ENCODE measurements around the gene UNC5B.

GRCh38 chr10:71323407-71323806 is 111.0 kb downstream of the UNC5B start:
- TF ChIP-seq CTCF (IDR thresholded peaks at IDR 0.05; ENCODE audit: insufficient read depth, low read length) (no peak), SPI1 (IDR thresholded peaks at IDR 0.05; ENCODE audit: borderline replicate concordance, low read depth) (no peak), REST (IDR thresholded peaks at IDR 0.05; ENCODE audit: insufficient replicate concordance, low read depth) (no peak), GABPA (IDR thresholded peaks at IDR 0.05; ENCODE audit: low read depth) (no peak)
